OCI-LY7 (cell line): ENCODE measurements around the gene CLEC5A. TPM values are rescaled to one million over a fixed set of nuclear protein-coding genes. Genes with fewer than 3 reads are reported as not detected.

Experiments
- Bru-seq: library from RNA; stranded (reverse); fragments of 400-500 nt; gene quantifications from one replicate; lab custom pipeline; 2021; lab: Mats Ljungman, UMichigan
- BruChase-seq, 2 experiments: library from RNA; stranded (reverse); fragments of 400-500 nt; gene quantifications; one replicate each; lab custom pipeline; 2021; lab: Mats Ljungman, UMichigan
- BruUV-seq: library from RNA; stranded (reverse); fragments of 400-500 nt; replicated peaks from 2 replicates; lab custom pipeline; 2021; lab: Mats Ljungman, UMichigan
- CTCF ChIA-PET: fragments of 300-600 bp; sonication (Branson Sonifier 250); formaldehyde crosslinking; loops from one replicate; lab custom pipeline; 2022; ENCODE audit warnings: antibody characterized with exemption; ENCODE audit not compliant: unreplicated experiment; lab: Charles Lee
- POLR2A ChIA-PET: fragments of 300-600 bp; sonication (Branson Sonifier 250); formaldehyde crosslinking; loops from one replicate; lab custom pipeline; 2022; ENCODE audit warnings: antibody characterized with exemption; lab: Charles Lee
- DNase-seq: peaks from one replicate; pipeline ENCODE4 v3.0.0-alpha.2; 2015; ENCODE audit warnings: low spot score
- H2AFZ ChIP-seq: fragments of 200-600 bp; sonication (generic), shearing (Covaris generic); 2 replicates; pipeline ENCODE4 v1.6.1; 2014; ENCODE audit warnings: mild to moderate bottlenecking, antibody characterized with exemption, low read length, moderate library complexity
- H3K27ac ChIP-seq: fragments of 200-600 bp; sonication (generic); 2 replicates; pipeline ENCODE4 v1.5.1; 2014; ENCODE audit warnings: mixed run types, low read depth, mild to moderate bottlenecking, moderate library complexity, low read length, inconsistent platforms; ENCODE audit not compliant: poor library complexity, severe bottlenecking
- H3K36me3 ChIP-seq: fragments of 200-600 bp; sonication (generic); 2 replicates; pipeline ENCODE4 v1.6.1; 2014; ENCODE audit warnings: mild to moderate bottlenecking, antibody characterized with exemption, low read length, moderate library complexity, mixed read lengths; ENCODE audit not compliant: insufficient read depth
- H3K4me1 ChIP-seq: fragments of 200-600 bp; sonication (generic); 2 replicates; pipeline ENCODE4 v1.5.1; 2014; ENCODE audit warnings: mild to moderate bottlenecking, low read length; ENCODE audit not compliant: insufficient read depth, poor library complexity, severe bottlenecking
- H3K4me2 ChIP-seq: fragments of 200-600 bp; sonication (generic); 2 replicates; pipeline ENCODE4 v1.6.1; 2014; ENCODE audit warnings: mild to moderate bottlenecking, low read length
- H3K4me3 ChIP-seq: fragments of 200-600 bp; sonication (generic); 2 replicates; pipeline ENCODE4 v1.5.1; 2014; ENCODE audit warnings: mild to moderate bottlenecking, low read depth, low read length; ENCODE audit not compliant: poor library complexity, severe bottlenecking
- H3K79me2 ChIP-seq: fragments of 200-600 bp; sonication (generic); 2 replicates; pipeline ENCODE4 v1.6.1; 2016; ENCODE audit warnings: low read depth, mild to moderate bottlenecking, low read length, moderate library complexity, mixed read lengths; ENCODE audit not compliant: insufficient read depth
- H3K9me2 ChIP-seq: fragments of 200-600 bp; sonication (generic); 2 replicates; pipeline ENCODE4 v1.6.1; 2016; ENCODE audit warnings: mild to moderate bottlenecking, low read length, mixed read lengths; ENCODE audit not compliant: insufficient read depth
- H3K9me3 ChIP-seq: fragments of 200-600 bp; sonication (generic); 2 replicates; pipeline ENCODE4 v1.6.1; 2014; ENCODE audit warnings: mild to moderate bottlenecking, mixed run types, low read length, mixed read lengths
- H4K20me1 ChIP-seq: fragments of 200-600 bp; sonication (generic); 2 replicates; pipeline ENCODE4 v1.6.1; 2014; ENCODE audit warnings: mild to moderate bottlenecking, antibody characterized with exemption, low read length, moderate library complexity, mixed read lengths; ENCODE audit not compliant: insufficient read depth
- EZH2phosphoT487 ChIP-seq: fragments of 200-600 bp; sonication (generic); IDR thresholded peaks from 2 replicates; pipeline ENCODE4 v1.6.1; 2018; ENCODE audit warnings: low read depth, borderline replicate concordance, mild to moderate bottlenecking, mixed run types, antibody characterized with exemption, low read length, moderate library complexity, mixed read lengths
- intact Hi-C: fragments of 100-400 bp; cut with micrococcal nuclease; formaldehyde crosslinking; loops from one replicate; pipeline ENCODE4 v1.10.0; 2022; ENCODE audit not compliant: unreplicated experiment
- long read RNA-seq: library from polyadenylated mRNA; stranded (forward); transcript quantifications from one replicate; pipeline ENCODE4 v2.0.0, GENCODE V29; 2022
- total RNA-seq, 2 experiments: library from RNA; depleted of rRNA in 1 of 2; stranded (reverse); fragments of >200 nt in 1 of 2; shearing (Covaris generic) in 1 of 2; gene quantifications; 2 replicates each; pipeline ENCODE4 v1.2.3, GENCODE V29; 2014 to 2022
- TF ChIP-seq, protein P1 (sequence below): fragments of 200-600 bp; sonication (generic); conservative IDR thresholded peaks from 2 replicates; pipeline ENCODE4 v1.5.1; 2014; ENCODE audit warnings: mild to moderate bottlenecking, antibody characterized with exemption, low read length, moderate library complexity, mixed read lengths

CLEC5A gene
- total RNA-seq (2014; rRNA removed; shearing (Covaris generic)) (not detected in 2 replicates), total RNA-seq (2022) (not detected in 2 replicates), Bru-seq, nascent RNA (not detected), BruChase-seq, experiment 1, labeled RNA remaining after a 6-hour chase (not detected), BruChase-seq, experiment 2, labeled RNA remaining after a 2-hour chase (not detected)
- long read RNA-seq: 0 reads

- no peaks in the 10 kb centered on the region for H3K9me2 ChIP-seq
- CTCF ChIA-PET: no interaction called here
- H3K9me3 ChIP-seq: peaks cover 5% of the 10 kb centered on the region; the same call in 1 of the 2 replicates
- no peaks in the 10 kb centered on the region for H3K36me3 ChIP-seq
- no peak for DNase-seq
- H3K79me2 ChIP-seq: no peaks in the 10 kb centered on the region
- H3K4me3 ChIP-seq: no peak within 1 kb of the TSS
- BruUV-seq: no TSS peak
- H4K20me1 ChIP-seq: no peaks in the 10 kb centered on the region
- H3K4me2 ChIP-seq: no peak within 1 kb of the TSS
- no peak within 1 kb of the TSS for H2AFZ ChIP-seq
- H3K27ac ChIP-seq: no peak within 1 kb of the TSS
- TF ChIP-seq, protein P1, sequence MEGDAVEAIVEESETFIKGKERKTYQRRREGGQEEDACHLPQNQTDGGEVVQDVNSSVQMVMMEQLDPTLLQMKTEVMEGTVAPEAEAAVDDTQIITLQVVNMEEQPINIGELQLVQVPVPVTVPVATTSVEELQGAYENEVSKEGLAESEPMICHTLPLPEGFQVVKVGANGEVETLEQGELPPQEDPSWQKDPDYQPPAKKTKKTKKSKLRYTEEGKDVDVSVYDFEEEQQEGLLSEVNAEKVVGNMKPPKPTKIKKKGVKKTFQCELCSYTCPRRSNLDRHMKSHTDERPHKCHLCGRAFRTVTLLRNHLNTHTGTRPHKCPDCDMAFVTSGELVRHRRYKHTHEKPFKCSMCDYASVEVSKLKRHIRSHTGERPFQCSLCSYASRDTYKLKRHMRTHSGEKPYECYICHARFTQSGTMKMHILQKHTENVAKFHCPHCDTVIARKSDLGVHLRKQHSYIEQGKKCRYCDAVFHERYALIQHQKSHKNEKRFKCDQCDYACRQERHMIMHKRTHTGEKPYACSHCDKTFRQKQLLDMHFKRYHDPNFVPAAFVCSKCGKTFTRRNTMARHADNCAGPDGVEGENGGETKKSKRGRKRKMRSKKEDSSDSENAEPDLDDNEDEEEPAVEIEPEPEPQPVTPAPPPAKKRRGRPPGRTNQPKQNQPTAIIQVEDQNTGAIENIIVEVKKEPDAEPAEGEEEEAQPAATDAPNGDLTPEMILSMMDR: no peak
- TF ChIP-seq EZH2phosphoT487: no peak
- no peaks in the 10 kb centered on the region for H3K4me1 ChIP-seq
- intact Hi-C loops: no loop called here
- POLR2A ChIA-PET: no interaction called here
Observed at GRCh38 chr7:141946796-141947195, at the start of gene CLEC5A. Gene CLEC5A, minus strand, starts transcription at chr7:141946974. Its CDS starts 682 bp downstream, at chr7:141946292.

DNA sequence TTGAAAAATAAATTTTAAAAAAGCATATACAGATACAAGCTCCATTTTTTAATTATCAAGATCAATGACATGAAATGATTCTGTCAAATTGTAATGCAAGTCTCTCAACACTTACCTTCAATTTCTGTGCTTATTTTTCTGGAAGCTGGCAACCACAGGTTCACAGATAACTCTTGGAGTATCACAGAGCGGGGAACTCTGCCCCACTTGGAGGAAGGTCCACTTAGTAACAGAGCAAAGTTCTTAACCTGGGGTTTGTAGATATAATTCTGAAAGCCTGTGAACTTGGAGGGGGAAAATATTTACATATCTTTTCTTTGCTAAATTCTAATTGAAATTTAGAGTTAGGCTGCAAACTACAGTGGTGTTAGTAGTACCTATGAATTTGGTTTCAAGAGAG lies 46.6 kb upstream of the CLEC5A start:
- H3K79me2 ChIP-seq: no peaks in the 10 kb centered on the region
- DNase-seq: no peak
- no peaks in the 10 kb centered on the region for H4K20me1 ChIP-seq
- H3K4me3 ChIP-seq: no peak overlapping the region
- no TSS peak for BruUV-seq
- TF ChIP-seq, protein P1: no peak
- TF ChIP-seq EZH2phosphoT487: no peak
- ChIA-PET CTCF (no interaction called here), POLR2A (no interaction called here)
- no peaks in the 10 kb centered on the region for H3K9me3 ChIP-seq
- H3K9me2 ChIP-seq: no peaks in the 10 kb centered on the region
- no peaks in the 10 kb centered on the region for H3K4me1 ChIP-seq
- H3K36me3 ChIP-seq: no peaks in the 10 kb centered on the region
- intact Hi-C loops: no loop called here
- no peak overlapping the region for H2AFZ ChIP-seq
- no peak overlapping the region for H3K4me2 ChIP-seq
- no peak overlapping the region for H3K27ac ChIP-seq

DNA sequence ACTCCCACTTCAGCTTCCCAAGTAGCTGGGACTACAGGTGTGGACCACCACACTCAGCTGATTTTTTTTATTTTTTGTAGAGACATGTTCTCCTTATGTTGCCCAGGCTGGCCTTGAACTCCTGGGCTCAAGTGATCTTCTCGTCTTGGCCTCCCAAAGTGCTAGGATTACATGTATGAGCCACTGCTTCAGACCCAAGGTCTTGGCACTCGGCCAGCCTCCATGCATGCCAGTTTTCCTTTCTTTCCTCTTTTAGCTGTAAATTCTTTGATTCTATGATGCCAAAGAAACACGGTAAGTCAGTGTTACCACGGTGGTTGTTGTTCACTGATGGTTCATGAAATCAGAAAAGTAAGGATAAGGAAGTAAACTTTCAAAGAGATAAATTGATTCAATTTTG lies 45.9 kb upstream of the CLEC5A start:
- intact Hi-C loops: no loop called here
- no peaks in the 10 kb centered on the region for H3K4me1 ChIP-seq
- no peaks in the 10 kb centered on the region for H3K79me2 ChIP-seq
- H3K27ac ChIP-seq: no peak overlapping the region
- H3K9me2 ChIP-seq: no peaks in the 10 kb centered on the region
- no peak overlapping the region for H3K4me2 ChIP-seq
- no TSS peak for BruUV-seq
- CTCF ChIA-PET: no interaction called here
- H2AFZ ChIP-seq: no peak overlapping the region
- H3K9me3 ChIP-seq: no peaks in the 10 kb centered on the region
- POLR2A ChIA-PET: no interaction called here
- no peak overlapping the region for H3K4me3 ChIP-seq
- no peaks in the 10 kb centered on the region for H3K36me3 ChIP-seq
- no peak for TF ChIP-seq EZH2phosphoT487
- TF ChIP-seq, protein P1: no peak
- H4K20me1 ChIP-seq: no peaks in the 10 kb centered on the region
- DNase-seq: no peak
